Fibroblast of pulmonary artery (primary cell): Measurements from ENCODE around the gene PIGH.

Experiments used
- DNase-seq: peaks from one replicate; pipeline ENCODE4 v3.0.0-alpha.2; 2010; ENCODE audit warnings: low read depth
- H3K4me3 ChIP-seq: replicated peaks from 2 replicates; pipeline ENCODE4 v1.5.1; 2011; ENCODE audit warnings: low read depth, mild to moderate bottlenecking, control low read depth, low read length, moderate library complexity
- CTCF ChIP-seq: IDR thresholded peaks from 2 replicates; pipeline ENCODE4 v1.5.1; 2011; ENCODE audit warnings: mild to moderate bottlenecking, control low read depth, low read length, inconsistent platforms; ENCODE audit errors: missing control alignments

The PIGH gene

GRCh38 chr14:67559639-67560038 lies 40.4 kb downstream of the PIGH start:
- DNase-seq, result no peak
- H3K4me3 ChIP-seq, result no peak overlapping the region
- TF ChIP-seq CTCF, result no peak

DNA sequence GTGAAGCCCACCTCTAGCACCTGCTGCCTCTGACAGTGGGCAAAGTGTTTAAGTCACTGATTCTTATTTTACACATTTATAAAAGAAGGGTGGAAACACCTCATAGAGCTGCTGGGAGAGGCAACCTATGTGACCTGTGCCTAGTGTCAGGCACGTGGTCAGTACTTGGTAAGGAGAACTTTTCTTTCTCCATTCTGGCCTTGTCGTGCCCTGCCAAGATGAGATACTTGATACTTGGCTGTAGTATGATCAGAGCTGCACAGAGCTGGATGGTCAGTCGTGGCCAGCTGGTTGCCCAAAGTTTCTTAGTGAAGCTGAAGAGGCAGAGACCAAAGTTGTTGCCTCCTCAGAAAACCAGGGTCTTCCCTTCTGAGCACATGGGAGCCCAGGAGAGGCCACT lies 42.4 kb downstream of the PIGH start:
- no peak overlapping the region for H3K4me3 ChIP-seq
- TF ChIP-seq CTCF, result no peak
- DNase-seq, result no peak

DNA sequence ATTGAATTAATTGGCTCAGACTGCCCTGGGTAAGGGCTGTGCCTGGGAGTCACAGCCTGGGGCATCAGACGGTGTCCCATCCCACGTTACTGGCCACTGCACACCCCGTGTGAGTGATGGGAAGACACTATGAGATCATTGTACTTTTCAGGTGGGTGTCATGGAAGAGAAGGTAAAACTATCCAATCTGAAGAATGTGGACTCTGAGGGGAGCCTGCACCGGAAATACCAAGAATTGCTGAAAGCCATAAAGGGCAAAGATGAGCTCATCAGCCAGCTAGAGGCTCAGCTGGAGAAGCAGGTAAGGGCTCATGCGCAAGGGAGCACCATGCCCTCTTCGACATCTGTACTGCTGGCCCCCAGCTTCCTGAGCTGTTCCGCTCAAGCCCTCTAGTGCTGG lies 43.0 kb downstream of the PIGH start:
- no peak overlapping the region for H3K4me3 ChIP-seq
- no peak for TF ChIP-seq CTCF
- no peak for DNase-seq

DNA sequence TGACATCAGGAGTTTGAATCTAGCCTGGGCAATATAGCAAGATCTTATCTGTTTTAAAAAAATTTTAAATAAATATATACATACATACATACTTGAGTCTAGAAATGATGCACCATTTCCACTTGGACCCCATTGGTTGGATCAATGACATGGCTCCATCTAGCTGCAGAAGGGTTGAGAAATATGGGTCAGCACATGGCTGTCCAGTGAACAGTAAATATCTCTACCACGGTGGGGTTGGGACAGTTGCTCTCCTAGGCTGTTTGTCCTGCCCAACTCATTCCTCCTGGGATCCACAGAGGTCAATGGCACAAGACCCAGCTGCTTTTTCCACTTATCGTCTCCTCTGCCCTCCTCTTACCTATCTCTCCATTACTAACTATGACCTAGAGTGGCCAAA lies 43.4 kb downstream of the PIGH start:
- no peak for DNase-seq
- TF ChIP-seq CTCF, result no peak
- no peak overlapping the region for H3K4me3 ChIP-seq

DNA sequence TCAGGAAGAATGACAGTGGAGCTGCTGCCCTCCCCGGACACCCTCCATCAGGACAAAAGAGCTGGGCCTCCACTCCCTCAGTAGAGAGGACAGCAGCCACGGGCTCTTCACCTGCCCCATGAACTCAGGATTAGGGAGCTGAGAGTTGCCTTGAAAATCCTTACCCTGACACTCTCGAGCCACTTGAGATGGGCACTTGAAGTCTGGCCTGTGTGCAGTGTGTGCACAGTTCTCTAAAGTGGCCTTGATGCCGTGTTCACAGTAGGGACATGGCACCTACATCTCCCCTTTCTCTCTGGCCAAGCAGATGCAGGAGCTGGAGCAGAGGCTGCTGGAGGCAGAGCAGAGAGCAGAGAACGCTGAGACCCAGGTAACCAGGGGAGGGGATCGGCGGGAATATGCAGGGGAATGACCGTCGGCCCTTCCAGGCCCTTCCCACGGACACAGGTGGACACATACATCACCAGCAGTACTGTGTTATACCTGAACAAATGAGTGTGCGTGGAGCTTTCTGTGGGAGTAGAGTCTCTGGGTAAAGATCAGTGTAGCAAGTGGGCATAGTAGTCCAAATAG lies 44.5 kb downstream of the PIGH start:
- TF ChIP-seq CTCF, result no peak
- H3K4me3 ChIP-seq, result no peak overlapping the region
- DNase-seq, result no peak

DNA sequence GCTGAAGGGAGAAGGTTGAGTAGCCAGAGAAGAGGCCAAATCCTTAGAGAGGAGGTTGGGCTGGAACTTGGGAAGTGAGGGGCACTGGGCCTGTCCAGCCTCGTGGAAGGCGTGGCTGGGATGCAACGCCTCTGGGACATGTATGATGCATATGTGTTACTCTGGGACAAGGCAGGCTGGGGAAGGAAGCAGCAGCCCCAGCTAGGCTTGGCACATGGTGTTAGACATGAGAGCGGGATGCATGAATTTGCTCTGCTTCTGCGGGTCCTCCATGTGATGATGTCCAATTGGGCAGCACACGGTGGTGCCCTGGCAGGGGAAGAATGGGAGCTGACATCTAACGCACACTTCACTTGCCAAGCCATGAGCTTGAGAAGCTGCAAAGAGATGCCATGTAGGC lies 45.7 kb downstream of the PIGH start:
- no peak overlapping the region for H3K4me3 ChIP-seq
- TF ChIP-seq CTCF, result no peak
- DNase-seq, result no peak

GRCh38 chr14:67553547-67553946 lies 46.5 kb downstream of the PIGH start:
- no peak overlapping the region for H3K4me3 ChIP-seq
- no peak for DNase-seq
- no peak for TF ChIP-seq CTCF
